OCI-LY1 (cell line): ENCODE measurements around the gene ARFIP1.

Experiments used
- CTCF ChIP-seq: fragments of 200-600 bp; sonication (generic), shearing (Covaris generic); IDR thresholded peaks from 2 replicates; pipeline ENCODE4 v1.5.1; 2017; ENCODE audit warnings: mild to moderate bottlenecking, antibody characterized with exemption, low read length, moderate library complexity, mixed read lengths
- EZH2 ChIP-seq: fragments of 200-600 bp; sonication (generic), shearing (Covaris generic); IDR thresholded peaks from 2 replicates; pipeline ENCODE4 v1.8.0; 2017; ENCODE audit warnings: borderline replicate concordance, mixed run types, mild to moderate bottlenecking, antibody characterized with exemption, low read length, moderate library complexity, mixed read lengths

GRCh38 chr4:152898606-152899005 is 118.9 kb downstream of the ARFIP1 start:
- TF ChIP-seq CTCF (no peak), EZH2 (no peak)
